Testis (tissue), 2 donors: ENCODE data around the gene DRD1.

Experiments used
- POLR2A ChIP-seq: fragments of 450-650 bp; IDR thresholded peaks from one replicate; pipeline ENCODE4 v1.6.1; 2017; ENCODE audit warnings: antibody characterized with exemption, mild to moderate bottlenecking, moderate library complexity
- TF ChIP-seq, protein P1 (sequence below), 3 experiments: fragments of 450-650 bp in 2 of 3; fragments of 200-600 bp in 1 of 3; sonication (generic) in 1 of 3; IDR thresholded peaks; one replicate each; pipeline ENCODE4 v1.5.1; 2016 to 2019; ENCODE audit warnings: antibody characterized with exemption in 3 of 3, mild to moderate bottlenecking in 2 of 3, moderate library complexity in 1 of 3

DNA sequence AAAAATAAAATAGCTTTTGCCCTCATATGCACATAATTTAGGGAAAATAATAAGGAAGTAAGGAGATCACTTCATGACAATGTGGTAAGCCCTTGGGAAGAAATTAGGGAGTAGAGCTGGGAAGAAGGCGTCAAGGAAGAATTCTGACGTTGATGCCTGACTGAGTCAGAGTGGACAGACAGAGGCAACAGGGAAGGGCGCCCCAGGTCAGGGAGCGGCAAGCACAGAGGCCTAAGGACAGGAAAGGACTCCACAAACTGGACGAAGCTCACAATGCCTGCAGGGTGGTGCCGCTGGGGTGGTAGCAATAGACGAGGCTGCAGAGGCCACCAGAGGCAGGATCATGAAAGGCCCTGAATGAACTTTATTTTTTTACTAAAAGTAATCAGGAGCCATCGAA is 7.6 kb downstream of the DRD1 start:
- TF ChIP-seq, protein P1, sequence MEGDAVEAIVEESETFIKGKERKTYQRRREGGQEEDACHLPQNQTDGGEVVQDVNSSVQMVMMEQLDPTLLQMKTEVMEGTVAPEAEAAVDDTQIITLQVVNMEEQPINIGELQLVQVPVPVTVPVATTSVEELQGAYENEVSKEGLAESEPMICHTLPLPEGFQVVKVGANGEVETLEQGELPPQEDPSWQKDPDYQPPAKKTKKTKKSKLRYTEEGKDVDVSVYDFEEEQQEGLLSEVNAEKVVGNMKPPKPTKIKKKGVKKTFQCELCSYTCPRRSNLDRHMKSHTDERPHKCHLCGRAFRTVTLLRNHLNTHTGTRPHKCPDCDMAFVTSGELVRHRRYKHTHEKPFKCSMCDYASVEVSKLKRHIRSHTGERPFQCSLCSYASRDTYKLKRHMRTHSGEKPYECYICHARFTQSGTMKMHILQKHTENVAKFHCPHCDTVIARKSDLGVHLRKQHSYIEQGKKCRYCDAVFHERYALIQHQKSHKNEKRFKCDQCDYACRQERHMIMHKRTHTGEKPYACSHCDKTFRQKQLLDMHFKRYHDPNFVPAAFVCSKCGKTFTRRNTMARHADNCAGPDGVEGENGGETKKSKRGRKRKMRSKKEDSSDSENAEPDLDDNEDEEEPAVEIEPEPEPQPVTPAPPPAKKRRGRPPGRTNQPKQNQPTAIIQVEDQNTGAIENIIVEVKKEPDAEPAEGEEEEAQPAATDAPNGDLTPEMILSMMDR (IDR thresholded peaks at IDR 0.05), result no peak
- no peak for TF ChIP-seq POLR2A
